H9 (cell line): Measurements from ENCODE around the gene GLOD4. TPM values are rescaled to one million over a fixed set of nuclear protein-coding genes. Genes with fewer than 3 reads are reported as not detected.

Source experiments
- DNase-seq: peaks from one replicate; pipeline ENCODE4 v3.0.0-alpha.2; 2017
- H2AFZ ChIP-seq: one replicate; pipeline ENCODE4 v1.6.1; 2013; ENCODE audit warnings: mild to moderate bottlenecking, low read length, control low read depth, moderate library complexity
- H2AK5ac ChIP-seq: 2 replicates; pipeline ENCODE4 v1.6.1; 2013; ENCODE audit warnings: low read length, control low read depth, mixed read lengths; ENCODE audit not compliant: insufficient read length
- H2BK120ac ChIP-seq: one replicate; pipeline ENCODE4 v1.6.1; 2013; ENCODE audit warnings: low read depth, mild to moderate bottlenecking, low read length, control low read depth, inconsistent platforms; ENCODE audit not compliant: poor library complexity, severe bottlenecking
- H2BK12ac ChIP-seq: 2 replicates; pipeline ENCODE4 v1.6.1; 2013; ENCODE audit warnings: low read length, control low read depth, mixed read lengths, low read depth; ENCODE audit not compliant: insufficient read length
- H2BK15ac ChIP-seq: 2 replicates; pipeline ENCODE4 v1.6.1; 2013; ENCODE audit warnings: low read depth, low read length, control low read depth
- H2BK20ac ChIP-seq: one replicate; pipeline ENCODE4 v1.6.1; 2013; ENCODE audit warnings: low read depth, mild to moderate bottlenecking, low read length, control low read depth, inconsistent platforms; ENCODE audit not compliant: poor library complexity, severe bottlenecking
- H2BK5ac ChIP-seq: 2 replicates; pipeline ENCODE4 v1.6.1; 2013; ENCODE audit warnings: low read length, control low read depth, mixed read lengths; ENCODE audit not compliant: insufficient read length
- H3K14ac ChIP-seq: 2 replicates; pipeline ENCODE4 v1.6.1; 2013; ENCODE audit warnings: low read length, control low read depth; ENCODE audit not compliant: insufficient read depth
- H3K18ac ChIP-seq: 2 replicates; pipeline ENCODE4 v1.6.1; 2013; ENCODE audit warnings: low read depth, mild to moderate bottlenecking, mixed read lengths, low read length, control low read depth; ENCODE audit not compliant: insufficient read length
- H3K23ac ChIP-seq: 2 replicates; pipeline ENCODE4 v1.6.1; 2013; ENCODE audit warnings: low read length, control low read depth, mixed read lengths, low read depth; ENCODE audit not compliant: insufficient read length
- H3K23me2 ChIP-seq: 2 replicates; pipeline ENCODE4 v1.6.1; 2013; ENCODE audit warnings: low read depth, mild to moderate bottlenecking, mixed read lengths, low read length, control low read depth; ENCODE audit not compliant: insufficient read length, poor library complexity, severe bottlenecking
- H3K27ac ChIP-seq: 2 replicates; pipeline ENCODE4 v1.5.1; 2013; ENCODE audit warnings: low read length, control low read depth, mixed read lengths, low read depth; ENCODE audit not compliant: insufficient read length
- H3K27me3 ChIP-seq: 2 replicates; pipeline ENCODE4 v1.6.1; 2013; ENCODE audit warnings: low read length, control low read depth, inconsistent platforms; ENCODE audit not compliant: insufficient read depth
- H3K4ac ChIP-seq: 2 replicates; pipeline ENCODE4 v1.6.1; 2013; ENCODE audit warnings: low read depth, mild to moderate bottlenecking, control low read depth, inconsistent platforms, low read length, moderate library complexity
- H3K4me1 ChIP-seq: 2 replicates; pipeline ENCODE4 v1.6.1; 2013; ENCODE audit warnings: low read length, control low read depth, inconsistent platforms; ENCODE audit not compliant: insufficient read depth
- H3K4me2 ChIP-seq: 2 replicates; pipeline ENCODE4 v1.6.1; 2013; ENCODE audit warnings: low read length, control low read depth, mixed read lengths; ENCODE audit not compliant: insufficient read length, insufficient read depth
- H3K56ac ChIP-seq: 2 replicates; pipeline ENCODE4 v1.6.1; 2013; ENCODE audit warnings: low read depth, mild to moderate bottlenecking, mixed read lengths, low read length, control low read depth; ENCODE audit not compliant: insufficient read length
- H3K79me1 ChIP-seq: 2 replicates; pipeline ENCODE4 v1.6.1; 2013; ENCODE audit warnings: low read depth, mild to moderate bottlenecking, moderate library complexity, low read length, control low read depth, inconsistent platforms; ENCODE audit not compliant: insufficient read depth, poor library complexity, severe bottlenecking
- H3K79me2 ChIP-seq: 2 replicates; pipeline ENCODE4 v1.6.1; 2013; ENCODE audit warnings: low read length, control low read depth, inconsistent platforms; ENCODE audit not compliant: insufficient read depth
- H3K9ac ChIP-seq: 2 replicates; pipeline ENCODE4 v1.6.1; 2013; ENCODE audit warnings: low read length, control low read depth, mixed read lengths; ENCODE audit not compliant: insufficient read length; ENCODE audit errors: extremely low read depth
- H3K9me3 ChIP-seq: one replicate; pipeline ENCODE4 v1.6.1; 2013; ENCODE audit warnings: low read depth, low read length, inconsistent platforms; ENCODE audit not compliant: control insufficient read depth
- H3T11ph ChIP-seq: one replicate; pipeline ENCODE4 v1.6.1; 2013; ENCODE audit warnings: mild to moderate bottlenecking, low read length, control low read depth, inconsistent platforms
- H4K20me1 ChIP-seq: one replicate; pipeline ENCODE4 v1.6.1; 2013; ENCODE audit not compliant: control insufficient read depth, insufficient read length, insufficient read depth
- H4K5ac ChIP-seq: 2 replicates; pipeline ENCODE4 v1.6.1; 2013; ENCODE audit warnings: low read depth, mild to moderate bottlenecking, mixed read lengths, low read length, control low read depth; ENCODE audit not compliant: insufficient read length
- H4K8ac ChIP-seq: replicated peaks from 2 replicates; pipeline ENCODE4 v1.6.1; 2013; ENCODE audit warnings: low read length, control low read depth, mixed read lengths, low read depth; ENCODE audit not compliant: insufficient read length
- H4K91ac ChIP-seq: 2 replicates; pipeline ENCODE4 v1.6.1; 2013; ENCODE audit warnings: low read depth, mild to moderate bottlenecking, moderate library complexity, mixed read lengths, low read length, control low read depth; ENCODE audit not compliant: insufficient read length
- H3K27ac Mint-ChIP-seq, 3 experiments: 2 replicates in 2 of 3; 3 replicates in 1 of 3; pipeline ENCODE4 v1.8.0; 2020 to 2021; ENCODE audit warnings: mixed read lengths in 3 of 3, mild to moderate bottlenecking in 1 of 3, moderate library complexity in 1 of 3
- H3K27me3 Mint-ChIP-seq: 2 replicates; pipeline ENCODE4 v1.8.0; 2021; ENCODE audit warnings: low read depth, mild to moderate bottlenecking, moderate library complexity, mixed read lengths
- H3K36me3 Mint-ChIP-seq, 3 experiments: 2 replicates in 2 of 3; 3 replicates in 1 of 3; pipeline ENCODE4 v1.8.0; 2020 to 2021; ENCODE audit warnings: low read depth in 3 of 3, mixed read lengths in 3 of 3; ENCODE audit not compliant: insufficient read depth in 1 of 3
- H3K4me1 Mint-ChIP-seq, 2 experiments: 2 replicates each; pipeline ENCODE4 v1.8.0; 2020; ENCODE audit warnings: mixed read lengths in 2 of 2
- H3K4me3 Mint-ChIP-seq, 2 experiments: 2 replicates in 1 of 2; 3 replicates in 1 of 2; pipeline ENCODE4 v1.8.0; 2020 to 2021; ENCODE audit warnings: mild to moderate bottlenecking in 2 of 2, mixed read lengths in 2 of 2, moderate library complexity in 1 of 2
- H3K9me3 Mint-ChIP-seq, 2 experiments: 2 replicates in 1 of 2; 3 replicates in 1 of 2; pipeline ENCODE4 v1.8.0; 2020; ENCODE audit warnings: mild to moderate bottlenecking in 2 of 2, mixed read lengths in 2 of 2, moderate library complexity in 1 of 2
- WGBS: extraction: QIAGEN DNeasy Blood & Tissue Kit; methylation state at CpG from one replicate; pipeline ENCODE4 v1.1.7; 2013; ENCODE audit warnings: missing lambda C conversion rate, low lambda C conversion rate, mixed read lengths; ENCODE audit not compliant: insufficient read length; ENCODE audit errors: extremely low coverage; 5-methylcytosine and 5-hydroxymethylcytosine counted together
- total RNA-seq: library from RNA; stranded (reverse); gene quantifications from 2 replicates; pipeline ENCODE4 v1.2.1, GENCODE V29; 2021
- TF ChIP-seq, protein P1 (sequence below): fragments of 200-600 bp; sonication (generic); conservative IDR thresholded peaks from 3 replicates; pipeline ENCODE4 v1.8.0; 2021; ENCODE audit warnings: antibody characterized with exemption, mild to moderate bottlenecking

GLOD4 gene
- total RNA-seq, 1 experiment from 2014 or later: 106 TPM

DNA sequence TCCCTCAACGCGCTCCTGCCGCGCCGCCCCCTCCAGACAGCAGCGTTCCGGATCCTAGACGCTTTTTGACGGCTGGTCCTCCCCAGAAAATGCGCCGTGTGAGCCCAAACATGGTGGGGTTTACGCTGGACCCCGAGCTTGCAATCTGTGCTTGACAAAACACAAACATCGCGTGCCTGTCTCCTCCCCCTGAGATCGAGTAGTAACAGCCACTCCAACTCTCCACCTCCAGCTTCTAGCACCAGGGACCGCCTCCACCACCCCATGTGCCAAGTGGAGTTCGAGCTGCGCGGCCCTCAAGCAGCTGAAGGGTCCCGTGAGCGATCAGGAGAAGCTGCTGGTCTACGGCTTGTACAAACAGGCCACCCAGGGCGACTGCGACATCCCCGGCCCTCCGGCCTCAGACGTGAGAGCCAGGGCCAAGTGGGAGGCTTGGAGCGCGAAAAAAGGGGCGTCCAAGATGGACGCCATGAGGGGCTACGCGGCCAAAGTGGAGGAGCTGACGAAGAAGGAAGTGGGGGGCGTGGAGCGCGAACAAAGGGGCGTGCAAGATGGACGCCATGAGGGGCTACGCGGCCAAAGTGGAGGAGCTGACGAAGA lies 29.4 kb downstream of the GLOD4 start:
- peaks cover 3% of the 10 kb centered on the region for H3K79me1 ChIP-seq
- no peaks in the 10 kb centered on the region for H3K9me3 ChIP-seq

More for the DNA sequence above, 29.4 kb downstream of the GLOD4 start:
- H3K4ac ChIP-seq: no peak overlapping the region
- no peak overlapping the region for H3T11ph ChIP-seq
- Mint-ChIP-seq H3K27me3 (no peaks in the 10 kb centered on the region), H3K27ac (peak overlapping the region; percentile 24 to 98 (median 95); a peak in 5 of 7 replicates), H3K4me3 (peak overlapping the region; percentile 96), H3K4me1 (peaks cover 31 to 36% of the 10 kb centered on the region in 2 experiments), H3K9me3 (peaks cover 18 to 24% of the 10 kb centered on the region in 2 experiments), H3K36me3 (peaks cover 41 to 53% (median 50%) of the 10 kb centered on the region in 3 experiments)
- H2BK5ac ChIP-seq: no peak overlapping the region
- no peak overlapping the region for H2AK5ac ChIP-seq
- no peaks in the 10 kb centered on the region for H3K4me1 ChIP-seq
- peak overlapping the region; percentile 34 for H3K4me2 ChIP-seq
- no peak overlapping the region for H3K56ac ChIP-seq
- peaks cover 9% of the 10 kb centered on the region; the same call in 1 of the 2 replicates for H3K79me2 ChIP-seq
- no peak overlapping the region for H4K91ac ChIP-seq
- H4K5ac ChIP-seq: no peak overlapping the region
- no peak overlapping the region for H2BK12ac ChIP-seq
- no CpG with 5 or more reads among the region's 43 CpGs for WGBS
- no peak overlapping the region for H2BK15ac ChIP-seq
- H2AFZ ChIP-seq: no peak overlapping the region
- H3K18ac ChIP-seq: peak overlapping the region; percentile 85
- H2BK20ac ChIP-seq: no peak overlapping the region
- H3K23ac ChIP-seq: no peak overlapping the region
- H3K9ac ChIP-seq: peak overlapping the region; percentile 36
- H3K27ac ChIP-seq: no peak overlapping the region
- H3K27me3 ChIP-seq: no peaks in the 10 kb centered on the region
- no peak overlapping the region for H4K8ac ChIP-seq
- peaks cover 3% of the 10 kb centered on the region for H4K20me1 ChIP-seq
- H3K14ac ChIP-seq: peak overlapping the region; percentile 83
- peak; percentile 80 for DNase-seq
- H2BK120ac ChIP-seq: no peak overlapping the region
- TF ChIP-seq, protein P1, sequence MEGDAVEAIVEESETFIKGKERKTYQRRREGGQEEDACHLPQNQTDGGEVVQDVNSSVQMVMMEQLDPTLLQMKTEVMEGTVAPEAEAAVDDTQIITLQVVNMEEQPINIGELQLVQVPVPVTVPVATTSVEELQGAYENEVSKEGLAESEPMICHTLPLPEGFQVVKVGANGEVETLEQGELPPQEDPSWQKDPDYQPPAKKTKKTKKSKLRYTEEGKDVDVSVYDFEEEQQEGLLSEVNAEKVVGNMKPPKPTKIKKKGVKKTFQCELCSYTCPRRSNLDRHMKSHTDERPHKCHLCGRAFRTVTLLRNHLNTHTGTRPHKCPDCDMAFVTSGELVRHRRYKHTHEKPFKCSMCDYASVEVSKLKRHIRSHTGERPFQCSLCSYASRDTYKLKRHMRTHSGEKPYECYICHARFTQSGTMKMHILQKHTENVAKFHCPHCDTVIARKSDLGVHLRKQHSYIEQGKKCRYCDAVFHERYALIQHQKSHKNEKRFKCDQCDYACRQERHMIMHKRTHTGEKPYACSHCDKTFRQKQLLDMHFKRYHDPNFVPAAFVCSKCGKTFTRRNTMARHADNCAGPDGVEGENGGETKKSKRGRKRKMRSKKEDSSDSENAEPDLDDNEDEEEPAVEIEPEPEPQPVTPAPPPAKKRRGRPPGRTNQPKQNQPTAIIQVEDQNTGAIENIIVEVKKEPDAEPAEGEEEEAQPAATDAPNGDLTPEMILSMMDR: no peak
- H3K23me2 ChIP-seq: peaks cover 7% of the 10 kb centered on the region
